NCI-H345 treated with DMSO at 0.1 percent for 48 hours (cell line): Measurements from ENCODE around the gene SELENOO.

Experiments
- DNase-seq: peaks from one replicate; lab custom pipeline; 2025; ENCODE audit not compliant: unreplicated experiment; lab: John Stamatoyannopoulos, UW

SELENOO gene

DNA sequence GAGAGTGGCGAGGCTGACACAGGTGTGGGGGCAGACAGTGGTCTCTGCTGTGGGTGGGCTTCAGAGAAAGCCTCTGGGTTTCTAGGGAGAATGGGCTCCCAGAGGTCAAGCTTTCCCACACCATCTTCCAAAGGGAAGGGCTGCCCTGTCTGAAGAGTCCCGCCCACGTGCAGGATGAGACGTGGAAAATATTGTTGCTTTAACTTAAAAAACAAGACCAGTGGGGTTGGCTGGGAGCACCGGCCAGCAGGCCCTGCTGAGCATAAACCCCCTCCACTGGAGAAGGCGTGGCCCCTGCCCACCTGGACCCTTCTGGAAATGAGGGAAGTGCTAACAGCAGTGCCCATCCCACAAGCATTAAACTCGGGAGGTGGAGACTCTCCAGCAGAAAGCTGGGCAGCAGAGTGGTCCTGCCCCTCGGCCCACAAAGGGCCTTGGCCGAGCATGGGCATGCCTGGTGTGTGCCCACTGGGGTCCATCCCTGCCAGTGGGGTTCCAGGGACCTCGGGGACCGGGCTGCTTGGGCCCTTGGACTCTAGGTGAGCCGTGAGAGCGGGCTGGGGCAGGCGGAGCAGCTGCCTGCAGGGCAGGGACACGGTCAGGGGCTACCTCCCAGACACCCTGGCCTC, 15.4 kb downstream of the SELENOO start:
- no peak for DNase-seq

GRCh38 chr22:50216684-50217520, 16.1 kb downstream of the SELENOO start:
- DNase-seq, result no peak

GRCh38 chr22:50217543-50218152, 16.8 kb downstream of the SELENOO start:
- no peak for DNase-seq

GRCh38 chr22:50218153-50218995, 17.6 kb downstream of the SELENOO start:
- peak; percentile 5 for DNase-seq

DNA sequence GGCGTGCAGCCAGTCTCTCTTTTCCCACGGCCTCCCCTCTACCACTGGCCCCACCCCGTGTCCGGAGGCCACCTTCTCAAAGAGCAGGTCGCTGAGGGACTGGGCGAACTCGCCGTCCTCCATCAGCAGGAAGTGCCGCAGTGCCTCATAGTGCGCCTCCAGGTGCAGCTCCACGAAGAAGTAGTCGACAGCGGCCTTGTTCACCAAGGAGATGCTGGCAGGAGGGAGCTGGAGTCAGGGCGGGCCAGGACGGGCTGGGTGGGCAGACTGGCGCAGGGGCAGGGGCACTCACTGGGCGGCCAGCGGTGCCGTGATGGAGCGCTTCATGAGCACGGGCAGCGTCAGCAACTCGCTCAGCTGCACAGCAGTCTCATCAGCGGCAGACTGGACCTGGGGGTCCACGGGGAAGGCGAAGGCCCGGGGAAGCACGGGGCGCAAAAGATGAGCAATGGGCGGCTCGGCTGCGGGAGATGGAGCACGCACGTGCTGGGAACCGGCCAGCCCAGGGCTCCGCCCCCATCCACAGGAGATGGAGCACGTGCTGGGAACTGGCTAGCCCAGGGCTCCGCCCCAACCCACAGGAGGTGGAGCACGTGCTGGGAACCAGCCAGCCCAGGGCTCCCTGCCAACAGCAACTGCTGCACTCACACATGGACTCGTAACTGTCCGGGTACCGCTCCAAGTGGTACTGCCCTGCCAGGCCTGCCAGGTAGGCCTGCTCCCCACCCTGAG, 18.4 kb downstream of the SELENOO start:
- peak; percentile 37 for DNase-seq

GRCh38 chr22:50219800-50220602, 19.2 kb downstream of the SELENOO start:
- no peak for DNase-seq

DNA sequence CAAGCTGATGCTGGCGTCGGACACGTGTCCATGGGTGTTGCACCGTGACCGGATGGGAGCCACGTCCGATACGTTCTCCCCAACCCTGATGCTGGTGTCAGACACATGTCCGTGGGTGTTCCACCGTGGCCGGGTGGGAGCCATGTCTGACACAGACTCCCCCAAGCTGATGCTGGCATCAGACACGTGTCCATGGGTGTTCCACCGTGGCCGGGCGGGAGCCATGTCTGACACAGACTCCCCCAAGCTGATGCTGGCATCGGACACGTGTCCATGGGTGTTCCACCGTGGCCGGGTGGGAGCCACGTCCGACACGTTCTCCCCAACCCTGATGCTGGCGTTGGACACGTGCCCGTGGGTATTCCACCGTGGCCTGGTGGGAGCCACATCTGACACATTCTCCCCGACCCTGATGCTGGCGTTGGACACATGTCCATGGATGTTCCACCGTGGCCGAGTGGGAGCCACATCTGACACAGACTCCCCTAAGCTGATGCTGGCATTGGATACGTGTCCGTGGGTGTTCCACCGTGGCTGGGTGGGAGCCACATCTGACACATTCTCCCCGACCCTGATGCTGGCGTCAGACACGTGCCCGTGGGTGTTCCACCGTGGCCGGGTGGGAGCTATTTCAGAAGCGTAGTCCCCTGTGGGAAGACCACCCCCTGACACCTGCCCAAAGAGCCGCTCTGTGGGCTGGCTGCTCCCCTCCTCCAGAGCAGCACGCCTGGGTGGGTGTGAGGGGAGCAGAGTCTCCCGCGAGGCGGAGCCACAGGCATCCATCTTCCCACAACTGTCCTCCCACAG, 20.0 kb downstream of the SELENOO start:
- DNase-seq, result no peak

DNA sequence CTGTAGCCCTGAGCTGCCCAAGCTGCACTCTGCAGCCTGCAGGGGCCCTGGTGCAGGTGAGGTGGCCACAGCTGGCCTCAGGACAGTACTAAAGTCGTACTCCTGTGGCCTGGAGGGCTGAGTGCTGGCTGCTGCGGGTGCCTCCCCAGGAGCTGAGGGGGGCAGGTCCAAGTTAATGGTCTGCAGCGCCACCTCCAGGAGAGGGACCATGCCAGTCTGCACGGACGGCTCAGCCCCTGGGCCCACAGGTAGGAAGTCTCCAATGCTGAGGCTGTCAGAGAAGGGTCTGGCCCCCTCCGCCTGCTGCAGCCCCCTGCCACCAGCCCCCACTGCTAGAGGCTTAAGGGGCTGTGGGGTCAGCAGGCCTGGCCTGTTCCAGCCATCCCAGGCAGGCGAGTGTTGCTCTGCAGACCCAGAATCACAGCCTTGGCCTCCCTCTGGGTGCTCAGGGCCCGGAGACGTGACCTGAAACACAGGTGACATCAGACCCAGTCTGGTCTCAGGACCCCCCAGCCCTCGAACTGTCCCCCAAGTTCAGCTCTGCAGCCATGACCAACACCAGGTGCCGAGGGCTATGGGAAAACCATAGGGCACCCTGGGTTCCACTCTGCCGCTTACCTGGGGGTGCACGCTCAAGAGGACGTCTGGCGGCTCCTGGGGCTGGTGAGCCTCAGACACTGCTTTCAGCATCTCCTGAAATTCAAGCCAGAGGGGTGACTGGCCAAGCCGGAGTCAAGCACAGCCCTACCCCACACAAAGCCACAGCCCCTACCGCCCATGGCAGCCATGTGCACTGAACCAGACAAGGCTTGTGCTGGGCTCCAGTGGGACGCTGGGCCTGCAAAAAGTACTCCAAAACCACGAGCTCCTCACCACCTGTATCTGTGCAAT, 20.8 kb downstream of the SELENOO start:
- DNase-seq, result no peak

- DNase-seq, result no peak
Observed at GRCh38 chr22:50222508-50222907, 21.7 kb downstream of the SELENOO start.

- no peak for DNase-seq
Observed at GRCh38 chr22:50224071-50224470, 23.3 kb downstream of the SELENOO start.

DNA sequence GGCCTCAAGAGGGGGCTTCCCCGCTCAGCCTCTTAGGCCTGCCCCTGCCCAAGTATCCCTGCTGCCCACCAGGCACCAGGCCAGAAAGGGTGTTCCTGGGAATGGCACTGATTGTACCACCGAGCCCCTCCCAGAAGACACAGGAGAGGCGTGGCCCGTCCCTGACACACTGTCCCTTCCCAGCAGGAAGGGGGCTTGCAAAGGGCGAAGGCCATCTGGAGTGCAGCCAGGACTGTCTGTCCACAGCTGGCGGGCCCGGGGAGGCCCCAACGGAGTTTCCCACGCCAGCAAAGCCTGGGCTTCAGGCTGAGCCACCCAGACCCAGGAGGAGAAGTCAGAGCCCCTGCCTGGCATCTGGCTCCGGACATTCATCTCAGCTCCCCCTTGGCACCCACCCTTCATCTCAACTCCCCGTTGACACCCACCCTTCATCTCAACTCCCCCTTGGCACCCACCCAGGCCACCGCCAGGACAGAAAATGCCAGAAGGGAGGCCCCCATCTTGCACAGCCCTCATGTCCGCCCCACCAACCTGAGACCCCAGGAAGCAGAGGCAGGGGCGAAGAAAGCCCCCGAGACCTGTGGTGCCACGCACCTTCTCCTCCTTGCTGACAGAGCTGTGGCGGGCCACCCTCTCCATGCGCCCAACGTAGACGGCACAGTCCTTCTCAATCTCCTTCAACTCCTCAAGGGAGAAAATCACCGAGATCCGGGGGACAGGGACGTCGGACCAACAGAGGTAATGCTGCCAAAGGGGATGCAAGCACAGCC, 24.6 kb downstream of the SELENOO start:
- DNase-seq, result no peak

DNA sequence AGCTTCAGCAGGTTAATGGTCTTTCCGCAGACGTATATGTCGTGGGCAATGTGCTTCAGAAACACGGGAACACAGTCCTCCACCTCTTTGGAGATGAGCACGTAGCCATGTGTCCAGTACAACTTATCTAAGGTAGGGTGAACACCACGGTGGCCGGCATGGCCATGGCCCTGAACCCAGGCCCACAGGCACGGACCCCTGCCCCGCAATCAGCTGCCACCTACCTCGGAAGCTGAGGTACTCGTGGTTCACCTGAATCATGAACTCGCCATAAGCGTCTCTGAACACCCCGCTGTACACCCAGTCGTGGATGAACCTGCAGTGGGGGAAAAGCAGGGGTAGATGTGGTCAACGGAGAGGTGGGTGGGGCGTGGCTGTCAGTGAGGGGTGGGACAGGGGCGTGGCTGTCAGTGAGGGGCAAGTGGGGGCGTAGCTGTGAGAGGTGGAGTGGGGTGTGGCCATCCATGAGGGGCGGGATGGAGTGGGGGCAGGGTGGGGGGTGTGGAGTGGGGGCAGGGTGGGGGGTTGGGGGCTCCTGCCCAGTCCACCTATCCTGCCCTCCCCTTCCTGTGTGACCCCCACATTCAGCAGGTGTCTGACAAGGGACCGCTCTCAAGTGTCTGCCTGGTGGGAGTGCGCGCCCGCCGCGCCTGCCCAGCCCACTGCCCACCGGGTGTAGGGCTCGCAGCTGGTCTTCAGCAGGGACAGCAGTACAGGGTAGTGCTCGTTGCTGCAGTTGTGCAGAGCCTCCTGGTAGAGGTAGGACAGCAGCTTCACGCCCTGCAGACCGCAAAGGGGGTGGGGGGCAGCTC, 25.5 kb downstream of the SELENOO start:
- no peak for DNase-seq

DNA sequence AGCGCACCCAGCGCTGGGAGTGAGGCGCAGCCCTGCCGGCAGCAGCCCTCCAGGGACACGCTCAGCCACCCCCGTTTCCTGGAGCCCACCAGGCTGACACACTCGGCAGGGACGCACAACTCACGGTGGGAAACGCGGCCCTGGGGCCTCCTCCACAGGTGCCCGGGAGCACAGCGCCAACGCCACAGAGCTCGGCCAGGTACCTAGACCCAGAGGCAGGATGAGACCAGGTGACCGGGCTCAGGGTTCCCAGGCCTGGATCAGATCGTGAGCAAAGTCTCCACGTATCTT, 26.0 kb downstream of the SELENOO start:
- DNase-seq, result no peak

GRCh38 chr22:50227579-50228215, 26.9 kb downstream of the SELENOO start:
- DNase-seq, result no peak

DNA sequence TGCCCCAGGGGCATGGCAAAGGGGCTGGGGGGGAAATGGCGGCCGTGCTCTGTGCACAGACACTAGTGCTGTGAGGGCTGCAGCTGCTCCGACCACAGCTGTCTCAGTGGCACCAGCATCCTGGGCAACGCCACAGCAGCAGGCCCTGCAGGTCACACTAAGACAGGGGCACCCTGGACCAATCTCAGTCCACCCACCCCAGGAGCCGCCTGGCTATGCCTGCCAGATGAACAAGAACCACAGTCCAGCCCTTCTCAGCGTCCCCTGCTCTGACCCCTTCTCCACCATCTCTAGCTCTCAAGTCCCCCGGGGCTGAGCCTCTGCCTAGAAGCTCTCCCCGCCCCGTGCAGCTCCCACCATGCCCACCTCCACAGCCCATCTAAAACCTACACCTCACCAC, 27.6 kb downstream of the SELENOO start:
- no peak for DNase-seq

- no peak for DNase-seq
Observed at GRCh38 chr22:50229370-50229769, 28.6 kb downstream of the SELENOO start.
